GM19463 (cell line): ENCODE results near the gene PGBD5.
"Not testable (repeated sequence)": the region's sequence is repeated elsewhere in the genome, so short reads cannot be mapped to it uniquely, and the experiment has no call there.

ENCODE experiments used
- ATAC-seq: cut with Tn5 transposase; IDR thresholded peaks from one replicate; pipeline ENCODE4 v1.9.1; 2021; ENCODE audit warnings: mild to moderate bottlenecking, moderate library complexity; ENCODE audit not compliant: unreplicated experiment

PGBD5 gene

DNA sequence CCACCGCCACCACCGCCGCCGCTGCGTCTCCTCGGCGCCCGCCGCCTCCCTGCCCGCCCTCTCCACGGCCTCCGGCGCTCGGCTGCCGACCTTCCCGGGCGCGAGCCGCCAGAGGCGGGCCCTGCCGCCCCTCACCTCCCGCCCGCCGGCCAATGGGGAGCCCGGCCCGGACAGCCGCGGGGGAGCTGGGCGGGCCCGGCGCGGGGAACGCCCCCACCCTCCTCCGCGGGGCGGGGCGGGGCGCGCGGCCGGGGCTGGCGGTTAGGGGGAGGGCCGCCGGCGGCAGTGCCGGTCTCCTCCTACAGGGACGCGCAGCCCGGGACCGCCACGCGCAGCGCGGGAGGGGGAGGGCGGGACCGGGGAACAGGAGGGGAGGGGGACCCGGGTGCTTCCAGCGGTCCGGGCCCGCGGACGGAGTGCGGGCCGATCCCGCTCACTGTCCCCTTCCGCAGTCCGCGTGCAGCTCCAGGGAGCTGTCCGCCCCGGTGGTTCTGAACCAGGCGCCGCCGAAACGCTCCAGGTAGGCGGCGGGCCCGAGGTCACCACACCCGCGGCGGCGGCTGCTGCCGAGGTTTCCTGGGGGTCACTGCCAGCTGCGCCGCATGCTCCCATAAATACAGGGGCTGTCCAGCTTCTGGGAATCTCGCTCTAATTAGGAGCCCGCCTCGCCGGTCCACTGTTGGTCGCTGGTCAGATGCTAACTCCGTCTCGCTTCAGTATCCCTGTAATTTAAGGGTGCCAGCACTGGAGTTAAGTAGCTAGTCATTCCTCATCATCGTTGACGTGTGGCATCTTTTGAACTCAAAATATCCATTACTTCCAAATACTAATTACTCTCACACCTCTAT lies at the start of gene PGBD5:
PGBD5 (minus strand) TSS at position 87 of the 848 bp plus-strand sequence. CDS start 404 bp downstream, outside the sequence.
- ATAC-seq, result peak; percentile 89

DNA sequence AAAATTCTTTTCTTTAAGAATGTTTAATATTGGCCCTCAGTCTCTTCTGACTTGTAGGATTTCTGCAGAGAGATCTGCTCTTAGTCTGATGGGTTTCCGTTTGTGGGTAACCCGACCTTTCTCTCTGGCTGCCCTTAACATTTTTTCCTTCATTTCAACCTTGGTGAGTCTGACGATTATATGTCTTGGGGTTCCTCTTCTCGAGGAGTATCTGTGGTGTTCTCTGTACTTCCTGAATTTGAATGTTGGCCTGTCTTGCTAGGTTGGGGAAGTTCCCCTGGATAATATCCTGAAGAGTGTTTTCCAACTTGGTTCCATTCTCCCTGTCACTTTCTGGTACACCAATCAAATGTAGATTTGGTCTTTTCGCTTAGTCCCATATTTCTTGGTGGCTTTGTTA lies 48.8 kb upstream of the PGBD5 start:
- ATAC-seq, result not testable (repeated sequence)

DNA sequence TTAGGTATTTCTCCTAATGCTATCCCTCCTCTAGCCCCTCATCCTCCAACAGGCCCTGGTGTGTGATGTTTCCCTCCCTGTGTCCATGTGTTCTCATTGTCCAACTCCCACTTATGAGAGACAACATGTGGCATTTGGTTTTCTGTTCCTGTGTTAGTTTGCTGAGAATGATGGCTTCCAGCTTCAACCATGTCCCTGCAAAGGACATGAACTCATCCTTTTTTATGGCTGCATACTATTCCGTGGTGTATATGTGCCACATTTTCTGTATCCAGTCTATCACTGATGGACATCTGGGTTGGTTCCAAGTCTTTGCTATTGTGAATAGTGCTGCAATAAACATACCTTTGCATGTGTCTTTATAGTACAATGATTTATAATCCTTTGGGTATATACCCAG lies 44.6 kb upstream of the PGBD5 start:
- ATAC-seq, result not testable (repeated sequence)

GRCh38 chr1:230469271-230469670 lies 43.1 kb upstream of the PGBD5 start:
- ATAC-seq, result no peak

- no peak for ATAC-seq
Measured at GRCh38 chr1:230465691-230466090, 39.6 kb upstream of the PGBD5 start.

- no peak for ATAC-seq
Measured at GRCh38 chr1:230464671-230465070, 38.5 kb upstream of the PGBD5 start.

DNA sequence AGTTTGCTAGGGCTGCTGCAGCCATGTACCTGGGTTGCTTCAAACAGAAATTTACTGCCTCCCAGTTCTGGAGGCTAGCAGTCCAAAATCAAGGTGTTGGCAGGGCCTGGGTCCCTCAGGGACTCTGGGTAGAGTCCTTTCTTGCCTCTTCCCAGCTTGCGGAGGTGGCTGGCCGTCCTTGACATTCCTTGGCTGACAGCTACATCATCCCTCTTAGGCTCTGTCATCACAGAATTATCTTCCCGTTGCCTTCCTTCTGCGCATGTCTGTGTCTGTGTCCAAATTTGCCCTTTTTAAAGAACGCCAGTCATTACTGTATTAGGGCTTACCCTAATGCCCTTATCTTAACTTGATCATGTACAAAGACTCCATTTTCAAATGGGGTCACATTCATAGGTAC lies 37.6 kb upstream of the PGBD5 start:
- ATAC-seq, result no peak

- ATAC-seq, result no peak
Measured at GRCh38 chr1:230463326-230463725, 37.2 kb upstream of the PGBD5 start.

DNA sequence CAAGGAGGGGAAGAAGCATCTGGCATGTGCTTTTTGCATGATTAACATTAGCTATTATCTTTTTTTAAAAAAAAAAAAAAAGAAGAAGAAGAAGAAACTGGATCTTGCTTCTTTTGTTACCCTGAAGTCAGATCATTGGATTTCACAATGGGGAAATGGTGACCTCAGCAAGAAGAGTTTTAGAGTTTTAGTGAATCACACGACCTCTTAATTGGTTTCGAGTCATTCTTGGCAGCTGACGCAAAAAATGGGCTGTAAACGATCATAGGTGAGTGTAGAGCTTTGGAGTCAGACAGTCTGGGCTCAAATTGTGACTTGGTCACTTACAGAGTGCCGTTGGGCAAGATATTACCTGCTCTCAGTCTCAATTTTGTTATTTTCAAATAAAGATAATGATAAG lies 33.3 kb upstream of the PGBD5 start:
- ATAC-seq, result no peak

- no peak for ATAC-seq
Measured at GRCh38 chr1:230458509-230458908, 32.4 kb upstream of the PGBD5 start.

GRCh38 chr1:230456478-230456877 lies 30.3 kb upstream of the PGBD5 start:
- no peak for ATAC-seq

DNA sequence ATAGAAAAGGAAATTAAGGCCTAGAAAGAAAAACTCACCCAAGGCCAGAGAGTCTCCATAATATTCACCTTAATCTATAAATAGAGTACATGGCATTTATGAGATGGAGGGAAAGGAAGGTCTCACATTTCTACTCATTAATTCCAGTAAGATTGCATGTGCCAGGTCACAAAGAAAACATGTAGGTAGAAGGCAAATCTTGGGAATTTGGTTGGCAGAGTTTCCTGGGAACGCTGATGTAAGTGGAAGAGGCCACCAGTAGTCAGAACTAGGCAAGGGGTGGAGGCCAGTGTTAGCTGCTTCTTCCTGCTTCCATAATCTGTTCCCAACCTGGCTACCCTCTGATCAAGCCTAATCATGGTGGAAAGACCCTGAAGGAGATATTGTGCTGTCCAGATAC lies 29.2 kb upstream of the PGBD5 start:
- no peak for ATAC-seq

DNA sequence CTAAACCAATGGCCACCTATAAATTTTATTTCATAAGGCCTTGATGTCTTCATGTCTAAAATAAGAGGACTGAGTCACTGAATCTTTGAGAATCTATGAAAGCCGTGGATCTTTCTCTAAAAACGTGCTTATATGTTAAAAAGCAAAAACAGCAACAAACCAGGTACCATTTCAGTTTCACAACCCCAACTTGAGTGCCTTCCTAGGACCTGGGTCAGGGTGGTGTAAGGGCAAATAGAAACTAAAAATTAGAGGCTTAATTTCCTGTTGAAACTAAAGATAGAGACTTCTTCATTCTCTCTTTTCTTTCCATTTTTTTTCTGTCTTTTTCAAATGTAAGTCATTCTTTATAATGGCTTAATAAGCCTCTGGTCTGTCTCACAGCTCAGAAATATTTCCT lies 27.2 kb upstream of the PGBD5 start:
- ATAC-seq, result no peak

DNA sequence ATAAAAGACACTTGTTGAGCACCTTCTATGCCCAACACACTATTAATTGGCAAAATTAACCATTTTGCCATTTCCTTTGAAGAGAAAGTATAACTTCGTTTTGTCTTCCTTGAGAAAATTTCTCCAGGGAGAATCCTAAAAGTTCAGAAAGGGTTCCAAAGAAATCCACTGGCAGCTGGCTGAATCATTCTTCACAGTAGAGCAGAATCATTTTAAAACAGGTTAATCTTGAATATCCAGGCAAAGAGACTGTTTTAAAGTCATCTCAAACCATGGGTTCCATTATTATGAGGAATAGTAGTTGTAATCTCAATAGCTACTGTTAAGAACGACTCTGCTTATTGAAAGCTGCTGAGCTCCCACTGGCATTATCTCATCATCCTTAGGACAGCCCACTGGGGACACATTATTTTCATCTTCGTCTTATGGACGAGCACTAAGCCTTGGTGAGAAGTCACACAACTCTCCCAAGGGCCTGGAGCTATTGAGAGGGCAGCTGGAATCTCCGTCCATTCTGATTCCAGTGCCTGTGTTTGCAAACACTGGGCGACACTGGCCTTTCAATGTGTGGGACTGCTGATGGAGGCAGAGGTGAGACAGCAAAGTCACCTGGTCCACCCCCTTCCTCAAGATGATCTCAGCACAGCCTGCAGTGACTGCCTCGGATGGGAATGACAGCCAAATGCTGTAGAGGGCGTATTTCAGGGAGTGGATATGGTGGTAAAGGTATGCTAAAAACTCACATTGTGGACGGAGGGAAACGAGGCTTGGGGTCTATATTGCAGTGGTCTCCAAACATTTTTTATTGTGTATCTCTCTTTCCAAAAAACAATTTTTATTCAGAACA lies 15.3 kb upstream of the PGBD5 start:
- no peak for ATAC-seq

- ATAC-seq, result no peak
Measured at GRCh38 chr1:230435108-230435507, 9.0 kb upstream of the PGBD5 start.

- no peak for ATAC-seq
Measured at GRCh38 chr1:230431527-230431926, 5.4 kb upstream of the PGBD5 start.

DNA sequence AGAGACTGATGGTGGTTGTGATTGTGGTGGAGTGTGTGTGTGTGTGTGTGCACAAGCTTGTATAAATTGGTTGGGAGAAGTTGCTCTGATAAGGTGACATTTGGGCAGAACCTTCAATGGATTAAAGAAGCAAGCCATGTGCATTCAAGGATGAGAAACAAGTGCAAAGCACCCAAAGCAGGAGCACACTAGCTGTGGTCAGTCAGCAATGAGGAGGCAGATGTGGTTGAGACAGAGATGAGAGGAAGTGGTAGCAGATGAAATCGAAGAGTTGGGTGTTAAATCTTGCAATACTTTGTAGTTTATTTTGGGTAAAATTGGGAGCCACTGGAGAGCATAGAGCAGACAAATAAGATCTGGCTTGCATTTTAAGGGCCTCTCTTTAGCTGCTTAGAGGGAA lies 4.4 kb upstream of the PGBD5 start:
- ATAC-seq, result no peak

DNA sequence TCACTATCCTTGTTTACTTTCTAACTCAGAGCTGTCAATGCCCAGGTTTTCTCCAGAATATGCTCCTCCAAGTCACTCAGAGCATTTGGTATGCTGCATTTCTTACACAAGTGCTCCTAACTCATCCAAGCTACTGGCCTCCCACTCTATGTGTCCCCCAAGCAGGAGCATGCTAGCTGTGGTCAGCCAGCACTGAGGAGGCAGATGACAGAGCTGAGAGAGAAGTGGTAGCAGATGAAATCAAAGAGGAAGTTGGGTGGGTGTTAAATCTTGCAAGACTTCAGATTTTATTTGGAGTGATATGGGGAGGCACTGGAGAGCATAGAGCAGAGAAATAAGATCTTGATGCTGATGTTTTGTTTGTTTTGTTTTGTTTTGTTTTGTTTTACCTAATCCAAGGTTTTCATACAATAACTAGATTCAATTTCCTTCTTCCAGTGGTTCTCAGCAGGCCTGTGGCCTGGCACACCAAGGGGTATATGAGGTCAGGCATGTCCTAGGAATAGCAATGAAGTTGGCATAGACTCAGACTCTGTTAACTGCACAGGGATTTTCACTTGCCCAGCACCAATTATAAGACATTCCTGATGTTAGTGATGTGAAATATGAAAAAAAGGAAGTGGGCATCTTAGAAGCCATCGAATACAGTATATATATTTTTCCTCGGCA lies 3.1 kb upstream of the PGBD5 start:
- ATAC-seq, result no peak

DNA sequence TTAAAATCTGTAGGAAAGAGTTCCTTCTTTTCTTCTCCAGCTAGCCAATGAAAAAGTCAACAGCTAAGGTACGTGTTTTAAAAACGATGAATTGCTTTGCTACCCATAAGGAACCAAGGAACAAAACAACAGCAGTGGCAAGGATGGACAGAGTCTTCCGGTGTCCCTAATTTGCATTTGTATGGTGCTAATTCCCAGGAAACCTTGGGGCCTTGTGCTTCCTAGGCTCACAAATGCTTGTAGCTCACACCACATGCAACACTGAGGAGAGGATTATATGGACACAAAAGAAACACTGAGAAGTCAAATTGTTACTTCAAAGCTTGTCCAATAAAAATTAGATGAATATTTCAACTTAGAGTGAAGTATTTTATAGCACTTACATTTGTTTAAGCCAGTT lies 1.8 kb upstream of the PGBD5 start:
- ATAC-seq, result no peak

DNA sequence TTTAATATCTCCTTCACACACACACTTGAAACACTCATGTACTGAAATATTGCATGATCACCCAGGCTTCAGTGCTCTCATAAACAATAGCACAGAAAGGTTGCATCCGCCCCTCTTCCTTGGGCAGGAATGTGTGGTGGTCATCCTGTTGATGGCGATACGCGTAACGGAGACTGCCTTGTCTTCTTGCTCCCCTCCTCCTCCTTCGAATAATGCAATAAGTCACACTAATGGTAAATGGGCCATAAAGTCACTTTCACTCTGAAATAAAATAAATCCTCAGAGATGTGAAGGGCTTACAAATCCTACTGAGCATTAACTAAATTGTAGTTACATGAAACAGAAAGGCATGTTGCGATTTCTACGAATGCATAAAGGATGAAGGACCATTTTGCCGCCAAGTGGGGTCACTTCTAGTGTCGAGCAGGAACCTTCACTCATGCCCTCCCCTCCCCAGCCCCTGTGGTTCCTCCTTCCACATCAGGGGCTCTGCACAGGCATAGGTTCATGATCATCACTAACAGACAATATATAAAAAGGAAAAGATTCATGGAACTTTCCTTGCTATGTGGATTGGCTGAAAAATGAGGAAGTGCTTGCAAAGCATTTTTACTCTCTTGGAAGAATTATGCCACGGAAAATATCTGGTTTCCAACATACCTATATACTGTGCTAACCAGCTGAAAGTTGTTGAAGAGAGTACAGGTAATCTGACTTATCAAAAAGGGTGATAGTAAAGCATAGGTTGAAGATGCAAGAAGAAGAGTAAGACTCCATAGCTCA lies 1.2 kb upstream of the PGBD5 start:
- ATAC-seq, result no peak
